ENCODE measurements around the gene ZNF486.
"Not testable (repeated sequence)": the region's sequence is repeated elsewhere in the genome, so short reads cannot be mapped to it uniquely, and the experiment has no call there.

Gene ZNF486

GRCh38 chr19:20197747-20198146, 30.7 kb downstream of the ZNF486 start:
- peaks cover 14% of the 10 kb centered on the region for H3K36me3 ChIP-seq
- no peak overlapping the region for H3K27ac ChIP-seq
- H3K4me3 ChIP-seq (ENCODE audit: low read depth in 1 of 2, low read length in 1 of 2) = no peak overlapping the region
- no peaks in the 10 kb centered on the region for H3K27me3 ChIP-seq
- H3K9me3 ChIP-seq = peaks cover 34% of the 10 kb centered on the region
- no peak for TF ChIP-seq CTCF (IDR thresholded peaks at IDR 0.05)
- H3K4me1 ChIP-seq (ENCODE audit: control insufficient read depth in 1 of 2, insufficient read depth in 1 of 2, low read depth in 1 of 2, low read length in 1 of 2) = no peaks in the 10 kb centered on the region

DNA sequence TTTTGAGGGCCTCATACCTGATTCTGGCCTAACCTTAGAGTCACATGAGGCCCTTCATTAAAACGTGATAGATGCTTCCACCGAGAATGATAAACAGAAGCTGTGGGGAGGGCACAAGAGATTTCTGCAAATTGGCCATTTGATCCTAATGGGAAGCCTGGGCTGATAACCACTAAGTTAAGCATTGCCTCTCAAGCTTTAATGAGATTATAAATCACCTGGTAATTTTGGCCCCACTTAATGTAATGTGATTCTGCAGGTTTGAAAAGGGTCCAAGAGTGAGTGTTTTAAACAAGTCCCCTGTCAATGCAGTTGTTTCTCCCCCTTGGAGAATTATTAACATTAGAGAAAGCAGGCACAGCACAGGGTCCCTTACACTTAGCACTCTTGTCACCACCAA, 42.0 kb downstream of the ZNF486 start:
- Histone ChIP-seq H3K4me3 (ENCODE audit: low read depth in 1 of 2, low read length in 1 of 2) (no peak overlapping the region), H3K9me3 (peaks cover 9% of the 10 kb centered on the region), H3K27ac (no peak overlapping the region), H3K27me3 (no peaks in the 10 kb centered on the region), H3K4me1 (ENCODE audit: control insufficient read depth in 1 of 2, insufficient read depth in 1 of 2, low read depth in 1 of 2, low read length in 1 of 2) (no peaks in the 10 kb centered on the region), H3K36me3 (no peaks in the 10 kb centered on the region)
- no peak for TF ChIP-seq CTCF (IDR thresholded peaks at IDR 0.05)

DNA sequence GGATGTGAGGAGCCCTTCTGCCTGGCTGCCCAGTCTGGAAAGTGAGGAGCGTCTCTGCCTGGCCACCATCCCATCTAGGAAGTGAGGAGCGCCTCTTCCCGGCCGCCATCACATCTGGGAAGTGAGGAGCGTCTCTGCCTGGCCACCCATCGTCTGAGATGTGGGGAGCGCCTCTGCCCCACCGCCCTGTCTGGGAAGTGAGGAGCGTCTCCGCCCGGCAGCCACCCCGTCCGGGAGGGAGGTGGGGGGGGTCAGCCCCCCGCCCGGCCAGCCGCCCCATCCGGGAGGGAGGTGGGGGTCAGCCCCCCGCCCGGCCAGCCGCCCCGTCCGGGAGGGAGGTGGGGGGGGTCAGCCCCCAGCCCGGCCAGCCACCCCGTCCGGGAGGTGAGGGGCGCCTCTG, 47.4 kb downstream of the ZNF486 start:
- not testable (repeated sequence) for H3K4me3 ChIP-seq (ENCODE audit: low read depth in 1 of 2, low read length in 1 of 2); H3K27me3 ChIP-seq; H3K36me3 ChIP-seq; H3K4me1 ChIP-seq (ENCODE audit: control insufficient read depth in 1 of 2, insufficient read depth in 1 of 2, low read depth in 1 of 2, low read length in 1 of 2); H3K27ac ChIP-seq; H3K9me3 ChIP-seq

GRCh38 chr19:20221605-20222004, 54.6 kb downstream of the ZNF486 start:
- H3K36me3 ChIP-seq; H3K4me3 ChIP-seq (ENCODE audit: low read depth in 1 of 2, low read length in 1 of 2); H3K27ac ChIP-seq; H3K4me1 ChIP-seq (ENCODE audit: control insufficient read depth in 1 of 2, insufficient read depth in 1 of 2, low read depth in 1 of 2, low read length in 1 of 2); H3K9me3 ChIP-seq; H3K27me3 ChIP-seq: not testable (repeated sequence)

GRCh38 chr19:20233105-20233504, 66.1 kb downstream of the ZNF486 start:
- no peak for TF ChIP-seq CTCF (IDR thresholded peaks at IDR 0.05)
- H3K9me3 ChIP-seq = peaks cover 3% of the 10 kb centered on the region

DNA sequence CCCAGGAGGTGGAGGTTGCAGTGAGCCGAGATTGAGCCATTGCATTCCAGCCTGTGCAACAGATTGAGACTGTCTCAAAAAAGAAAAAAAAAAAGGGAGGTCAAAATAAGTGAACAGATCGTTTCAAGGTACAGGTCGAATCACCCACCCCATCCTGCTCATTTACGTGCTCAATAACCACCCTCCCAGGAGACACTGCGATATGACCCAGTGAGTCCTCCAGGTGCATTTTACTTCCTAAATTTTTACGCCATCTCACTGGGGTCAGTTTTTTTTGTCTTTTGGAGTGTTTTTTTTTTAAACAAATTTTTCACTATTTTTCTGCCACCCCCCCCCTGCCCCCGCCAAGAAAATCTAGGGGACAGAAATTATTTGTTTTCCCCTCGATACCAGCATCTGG, 68.1 kb downstream of the ZNF486 start:
- H3K4me1 ChIP-seq (ENCODE audit: control insufficient read depth in 1 of 2, insufficient read depth in 1 of 2, low read depth in 1 of 2, low read length in 1 of 2) = peaks cover 7 to 10% of the 10 kb centered on the region in 2 experiments
- no peak overlapping the region for H3K27ac ChIP-seq

More at GRCh38 chr19:20233105-20233504, 66.1 kb downstream of the ZNF486 start:
- Histone ChIP-seq H3K4me1 (ENCODE audit: control insufficient read depth in 1 of 2, insufficient read depth in 1 of 2, low read depth in 1 of 2, low read length in 1 of 2) (peaks cover 6 to 7% of the 10 kb centered on the region in 2 experiments), H3K27ac (no peak overlapping the region), H3K36me3 (no peaks in the 10 kb centered on the region), H3K4me3 (ENCODE audit: low read depth in 1 of 2, low read length in 1 of 2) (no peak overlapping the region), H3K27me3 (no peaks in the 10 kb centered on the region)

More for the DNA sequence above, 68.1 kb downstream of the ZNF486 start:
- peaks cover 3% of the 10 kb centered on the region for H3K9me3 ChIP-seq
- H3K36me3 ChIP-seq = no peaks in the 10 kb centered on the region
- H3K4me3 ChIP-seq (ENCODE audit: low read depth in 1 of 2, low read length in 1 of 2) = no peak overlapping the region
- H3K27me3 ChIP-seq = no peaks in the 10 kb centered on the region
- TF ChIP-seq CTCF (IDR thresholded peaks at IDR 0.05) = no peak

Measured in neutrophil (primary cell).